Trophoblast cell (in vitro differentiated cells and primary cell): ENCODE measurements around the gene PLSCR4.

ENCODE experiments used
- DNase-seq, 2 donors: peaks; one replicate each; pipeline ENCODE4 v3.0.0-alpha.2; 2016
- H2AFZ ChIP-seq: 2 replicates; pipeline ENCODE4 v1.6.1; 2013; ENCODE audit warnings: low read length, moderate library complexity, mild to moderate bottlenecking; ENCODE audit not compliant: insufficient read depth, poor library complexity
- H2AK5ac ChIP-seq: 2 replicates; pipeline ENCODE4 v1.6.1; 2013; ENCODE audit warnings: mild to moderate bottlenecking, low read length
- H2BK120ac ChIP-seq: 2 replicates; pipeline ENCODE4 v1.6.1; 2013; ENCODE audit warnings: low read length, mild to moderate bottlenecking, moderate library complexity; ENCODE audit not compliant: insufficient read depth, poor library complexity
- H2BK12ac ChIP-seq: 2 replicates; pipeline ENCODE4 v1.6.1; 2013; ENCODE audit warnings: mild to moderate bottlenecking, low read length, moderate library complexity
- H2BK5ac ChIP-seq: 2 replicates; pipeline ENCODE4 v1.6.1; 2013; ENCODE audit warnings: low read length, low read depth, moderate library complexity, mild to moderate bottlenecking; ENCODE audit not compliant: poor library complexity
- H3K14ac ChIP-seq: 2 replicates; pipeline ENCODE4 v1.6.1; 2013; ENCODE audit warnings: mild to moderate bottlenecking, low read length
- H3K18ac ChIP-seq: 2 replicates; pipeline ENCODE4 v1.6.1; 2013; ENCODE audit warnings: mild to moderate bottlenecking, low read length
- H3K23ac ChIP-seq: 2 replicates; pipeline ENCODE4 v1.6.1; 2013; ENCODE audit warnings: low read length
- H3K27ac ChIP-seq: 2 replicates; pipeline ENCODE4 v1.5.1; 2013; ENCODE audit warnings: low read depth, mild to moderate bottlenecking, inconsistent platforms, low read length, moderate library complexity
- H3K27me3 ChIP-seq: 2 replicates; pipeline ENCODE4 v1.6.1; 2013; ENCODE audit warnings: inconsistent platforms, mild to moderate bottlenecking, low read length, moderate library complexity; ENCODE audit not compliant: insufficient read depth
- H3K36me3 ChIP-seq, 2 experiments: 1 replicate in 1 of 2; 2 replicates in 1 of 2; pipeline ENCODE4 v1.6.1; 2013; ENCODE audit warnings: low read length in 2 of 2, mild to moderate bottlenecking in 2 of 2, moderate library complexity in 1 of 2; ENCODE audit not compliant: insufficient read depth in 2 of 2, control insufficient read depth in 1 of 2
- H3K4ac ChIP-seq: 2 replicates; pipeline ENCODE4 v1.6.1; 2013; ENCODE audit warnings: low read depth, mild to moderate bottlenecking, low read length, moderate library complexity
- H3K4me1 ChIP-seq, 2 experiments: 1 replicate in 1 of 2; 2 replicates in 1 of 2; pipeline ENCODE4 v1.6.1; 2013; ENCODE audit warnings: low read length in 2 of 2, mild to moderate bottlenecking in 2 of 2, moderate library complexity in 1 of 2; ENCODE audit not compliant: insufficient read depth in 2 of 2, control insufficient read depth in 1 of 2
- H3K4me2 ChIP-seq: 2 replicates; pipeline ENCODE4 v1.6.1; 2013; ENCODE audit warnings: inconsistent platforms, mild to moderate bottlenecking, low read length, moderate library complexity
- H3K4me3 ChIP-seq: 2 replicates; pipeline ENCODE4 v1.5.1; 2013; ENCODE audit warnings: mild to moderate bottlenecking, low read depth, low read length, inconsistent platforms
- H3K79me1 ChIP-seq: one replicate; pipeline ENCODE4 v1.6.1; 2013; ENCODE audit warnings: low read length
- H3K79me2 ChIP-seq: 2 replicates; pipeline ENCODE4 v1.6.1; 2013; ENCODE audit warnings: low read length, mild to moderate bottlenecking; ENCODE audit not compliant: control insufficient read depth, insufficient read depth, poor library complexity
- H3K9ac ChIP-seq: 2 replicates; pipeline ENCODE4 v1.6.1; 2013; ENCODE audit warnings: mild to moderate bottlenecking, low read length
- H3K9me3 ChIP-seq: 2 replicates; pipeline ENCODE4 v1.6.1; 2013; ENCODE audit warnings: low read depth, mild to moderate bottlenecking, control low read depth, inconsistent platforms, low read length; ENCODE audit not compliant: insufficient read depth
- H4K12ac ChIP-seq: 2 replicates; pipeline ENCODE4 v1.6.1; 2013; ENCODE audit warnings: low read depth, mild to moderate bottlenecking, low read length, moderate library complexity
- H4K8ac ChIP-seq: 2 replicates; pipeline ENCODE4 v1.6.1; 2013; ENCODE audit warnings: low read depth, mild to moderate bottlenecking, low read length, moderate library complexity
- H4K91ac ChIP-seq: one replicate; pipeline ENCODE4 v1.6.1; 2013; ENCODE audit warnings: low read depth, mild to moderate bottlenecking, low read length, moderate library complexity
- WGBS: extraction: QIAGEN DNeasy Blood & Tissue Kit; methylation state at CpG from one replicate; pipeline ENCODE4 v1.1.7; 2013; ENCODE audit warnings: missing lambda C conversion rate; ENCODE audit not compliant: insufficient read length, insufficient coverage; ENCODE audit errors: extremely low coverage; 5-methylcytosine and 5-hydroxymethylcytosine counted together

PLSCR4 gene

GRCh38 chr3:146274833-146275232 lies 23.9 kb upstream of the PLSCR4 start:
- Histone ChIP-seq H3K4ac (no peak overlapping the region), H3K36me3 (no peaks in the 10 kb centered on the region), H2AFZ (no peak overlapping the region), H3K79me1 (no peaks in the 10 kb centered on the region), H2BK120ac (no peak overlapping the region), H3K4me1 (no peaks in the 10 kb centered on the region), H4K91ac (no peak overlapping the region), H3K4me3 (no peak overlapping the region), H3K14ac (no peak overlapping the region), H4K8ac (no peak overlapping the region), H3K18ac (no peak overlapping the region), H4K12ac (no peak overlapping the region), H3K9ac (no peak overlapping the region), H2BK12ac (no peak overlapping the region), H3K27ac (no peak overlapping the region), H3K23ac (no peak overlapping the region), H2AK5ac (no peak overlapping the region), H3K9me3 (no peaks in the 10 kb centered on the region), H3K4me2 (no peak overlapping the region), H2BK5ac (no peak overlapping the region), H3K79me2 (no peaks in the 10 kb centered on the region), H3K27me3 (no peaks in the 10 kb centered on the region)
- DNase-seq: no peak
- no CpG with 5 or more reads among the region's 1 CpG for WGBS

- Histone ChIP-seq H3K79me1 (no peaks in the 10 kb centered on the region), H4K12ac (no peak overlapping the region), H3K27ac (no peak overlapping the region), H3K9me3 (no peaks in the 10 kb centered on the region), H2AFZ (no peak overlapping the region), H3K18ac (no peak overlapping the region), H3K79me2 (no peaks in the 10 kb centered on the region), H3K27me3 (no peaks in the 10 kb centered on the region), H3K23ac (no peak overlapping the region), H3K4me1 (no peaks in the 10 kb centered on the region), H4K91ac (no peak overlapping the region), H3K14ac (no peak overlapping the region), H2BK12ac (no peak overlapping the region), H3K4me3 (no peak overlapping the region), H3K4ac (no peak overlapping the region), H2BK120ac (no peak overlapping the region), H2BK5ac (no peak overlapping the region), H3K4me2 (no peak overlapping the region), H2AK5ac (no peak overlapping the region), H4K8ac (no peak overlapping the region), H3K9ac (no peak overlapping the region), H3K36me3 (no peaks in the 10 kb centered on the region)
- no CpG with 5 or more reads among the region's 6 CpGs for WGBS
- DNase-seq: no peak
Observed at GRCh38 chr3:146273721-146274407, 23.0 kb upstream of the PLSCR4 start.

- no peak overlapping the region for H2AK5ac ChIP-seq
- no peak overlapping the region for H3K18ac ChIP-seq
- H3K79me1 ChIP-seq: no peaks in the 10 kb centered on the region
- H2BK12ac ChIP-seq: no peak overlapping the region
- no peak overlapping the region for H2AFZ ChIP-seq
- H4K91ac ChIP-seq: no peak overlapping the region
- H3K14ac ChIP-seq: no peak overlapping the region
- H2BK120ac ChIP-seq: no peak overlapping the region
- H3K4ac ChIP-seq: no peak overlapping the region
- H4K8ac ChIP-seq: no peak overlapping the region
- no peak overlapping the region for H3K23ac ChIP-seq
- H3K36me3 ChIP-seq: no peaks in the 10 kb centered on the region
- H3K79me2 ChIP-seq: no peaks in the 10 kb centered on the region
- H3K9me3 ChIP-seq: no peaks in the 10 kb centered on the region
- no peak overlapping the region for H2BK5ac ChIP-seq
- no peak overlapping the region for H3K27ac ChIP-seq
- H3K4me1 ChIP-seq: no peaks in the 10 kb centered on the region
- H3K27me3 ChIP-seq: no peaks in the 10 kb centered on the region
- H3K9ac ChIP-seq: no peak overlapping the region
- H3K4me3 ChIP-seq: no peak overlapping the region
- H4K12ac ChIP-seq: no peak overlapping the region
- no peak for DNase-seq
- H3K4me2 ChIP-seq: no peak overlapping the region
Observed at GRCh38 chr3:146271180-146271579, 20.3 kb upstream of the PLSCR4 start.

- H3K23ac ChIP-seq: no peak overlapping the region
- H3K4me3 ChIP-seq: no peak overlapping the region
- no peak overlapping the region for H3K9ac ChIP-seq
- no peak overlapping the region for H4K91ac ChIP-seq
- H4K12ac ChIP-seq: no peak overlapping the region
- H3K27me3 ChIP-seq: no peaks in the 10 kb centered on the region
- H3K14ac ChIP-seq: no peak overlapping the region
- WGBS: no CpG with 5 or more reads among the region's 4 CpGs
- no peak overlapping the region for H3K18ac ChIP-seq
- H2AK5ac ChIP-seq: no peak overlapping the region
- H3K4ac ChIP-seq: no peak overlapping the region
- H3K4me1 ChIP-seq: no peaks in the 10 kb centered on the region
- H3K9me3 ChIP-seq: no peaks in the 10 kb centered on the region
- no peak overlapping the region for H2BK5ac ChIP-seq
- H3K27ac ChIP-seq: no peak overlapping the region
- H3K4me2 ChIP-seq: no peak overlapping the region
- no peaks in the 10 kb centered on the region for H3K36me3 ChIP-seq
- no peak overlapping the region for H2AFZ ChIP-seq
- H4K8ac ChIP-seq: no peak overlapping the region
- no peaks in the 10 kb centered on the region for H3K79me2 ChIP-seq
- H3K79me1 ChIP-seq: no peaks in the 10 kb centered on the region
- no peak for DNase-seq
- no peak overlapping the region for H2BK12ac ChIP-seq
- no peak overlapping the region for H2BK120ac ChIP-seq
Observed at GRCh38 chr3:146269271-146269670, 18.4 kb upstream of the PLSCR4 start.
